ENCODE results near the gene THBS2.
"Not testable (repeated sequence)": the region's sequence is repeated elsewhere in the genome, so short reads cannot be mapped to it uniquely, and the experiment has no call there.

The THBS2 gene

DNA sequence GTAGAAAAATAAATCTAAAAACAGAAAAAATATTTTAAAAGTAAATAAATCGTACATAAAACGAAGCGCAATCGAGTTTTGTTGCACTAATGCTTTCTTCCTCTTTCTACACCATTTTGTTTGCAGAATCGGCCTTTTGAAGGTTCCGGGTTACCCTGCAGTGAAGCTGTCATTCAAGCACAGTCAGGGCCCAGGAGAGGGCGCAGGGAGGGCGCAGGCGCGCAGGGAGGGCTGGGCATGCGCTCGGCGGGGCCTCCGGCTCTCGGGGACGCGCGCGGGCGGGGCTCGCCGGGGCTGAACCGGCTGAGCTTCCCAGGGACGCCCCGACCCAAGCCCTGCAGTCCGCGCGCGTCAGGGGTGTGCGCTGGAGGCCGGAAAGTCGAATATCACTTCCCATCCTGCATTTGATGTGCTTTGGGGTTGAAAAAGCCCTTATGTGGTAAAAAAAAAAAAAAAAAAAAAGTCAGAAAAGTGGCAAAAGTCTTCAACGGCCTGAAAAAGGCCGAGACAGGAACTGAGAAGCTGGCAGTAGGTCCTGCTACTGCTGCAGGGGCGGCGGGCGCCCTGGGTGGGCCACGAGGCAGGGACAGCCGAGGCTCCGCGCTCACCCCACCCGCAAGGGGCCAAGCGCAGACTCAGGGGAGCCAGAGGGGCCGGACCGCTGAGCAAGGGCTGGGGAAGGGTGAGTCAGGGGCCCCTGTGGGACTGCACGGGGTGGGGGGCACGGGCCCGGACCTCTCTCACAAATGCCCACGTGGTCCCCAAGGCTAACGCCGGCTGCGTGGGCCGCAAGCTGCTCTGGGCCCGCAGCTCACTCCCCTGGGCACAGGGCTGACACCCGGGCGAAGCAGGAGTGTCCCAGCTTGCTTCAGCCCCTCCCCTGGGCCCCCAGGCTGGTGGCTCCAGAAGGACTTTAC, 40.5 kb downstream of the THBS2 start:
- no peaks in the 10 kb centered on the region for H3K9me3 ChIP-seq
- in situ Hi-C loops (cut with MboI; ENCODE audit: low sequenced_read_pairs) = no loop called here

DNA sequence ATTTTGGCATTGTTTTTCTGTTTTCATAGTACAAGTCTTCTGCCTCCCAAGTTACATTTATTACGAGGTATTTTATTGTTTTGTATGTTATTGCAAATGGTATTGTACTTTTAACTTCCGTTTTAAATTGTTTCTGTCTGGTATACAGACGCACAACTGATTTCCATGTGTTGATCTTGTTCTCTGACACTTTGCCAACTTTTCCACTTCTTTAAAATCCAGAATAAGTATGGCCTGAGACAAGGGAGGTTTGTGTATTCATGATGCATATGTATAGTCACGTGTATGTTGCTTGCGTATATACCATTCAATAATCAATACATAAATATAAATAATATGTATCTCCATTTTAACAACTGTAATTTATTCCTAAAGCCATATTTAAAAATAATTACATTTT, 41.2 kb downstream of the THBS2 start:
- no peak overlapping the region; the same call in 1 of the 2 replicates for H3K4me3 ChIP-seq
- peaks cover 8% of the 10 kb centered on the region for H3K4me1 ChIP-seq
- DNase-seq (ENCODE audit: low spot score in 2 of 2) = no peak
- in situ Hi-C loops (cut with MboI; ENCODE audit: low sequenced_read_pairs) = no loop called here
- H3K27me3 ChIP-seq (ENCODE audit: low read depth) = no peaks in the 10 kb centered on the region
- no peaks in the 10 kb centered on the region for H3K36me3 ChIP-seq (replicated peaks)
- H3K9me3 ChIP-seq = no peaks in the 10 kb centered on the region

More for the DNA sequence above, 40.5 kb downstream of the THBS2 start:
- DNase-seq (ENCODE audit: low spot score in 2 of 2) = peak; percentile 84 to 91
- no peaks in the 10 kb centered on the region for H3K27me3 ChIP-seq (ENCODE audit: low read depth)
- peaks cover 8% of the 10 kb centered on the region for H3K4me1 ChIP-seq
- H3K4me3 ChIP-seq = peak overlapping the region; percentile 8; the same call in 1 of the 2 replicates
- no peaks in the 10 kb centered on the region for H3K36me3 ChIP-seq (replicated peaks)

DNA sequence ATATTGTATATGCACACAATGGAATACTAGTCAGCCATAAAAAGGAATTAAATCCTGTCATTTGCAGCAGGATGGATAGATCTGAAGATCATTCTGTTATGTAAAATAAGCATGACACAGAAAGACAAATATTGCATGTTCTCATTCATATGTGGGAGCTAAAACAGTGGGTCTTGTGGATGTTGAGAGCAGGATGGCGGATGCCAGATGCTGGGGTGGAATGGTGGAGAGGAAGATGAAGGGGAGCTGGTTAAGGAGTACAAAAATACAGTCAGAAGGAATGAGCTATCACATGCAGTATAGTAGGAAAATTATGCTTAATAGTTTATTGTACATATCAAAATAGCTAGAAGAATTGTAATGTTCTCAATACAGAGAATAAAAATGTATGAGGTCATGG, 41.8 kb downstream of the THBS2 start:
- H3K4me1 ChIP-seq = peaks cover 8% of the 10 kb centered on the region
- in situ Hi-C loops (cut with MboI; ENCODE audit: low sequenced_read_pairs) = no loop called here
- DNase-seq (ENCODE audit: low spot score in 2 of 2) = no peak
- H3K36me3 ChIP-seq (replicated peaks) = no peaks in the 10 kb centered on the region
- no peak overlapping the region for H3K4me3 ChIP-seq
- no peaks in the 10 kb centered on the region for H3K27me3 ChIP-seq (ENCODE audit: low read depth)
- no peaks in the 10 kb centered on the region for H3K9me3 ChIP-seq

DNA sequence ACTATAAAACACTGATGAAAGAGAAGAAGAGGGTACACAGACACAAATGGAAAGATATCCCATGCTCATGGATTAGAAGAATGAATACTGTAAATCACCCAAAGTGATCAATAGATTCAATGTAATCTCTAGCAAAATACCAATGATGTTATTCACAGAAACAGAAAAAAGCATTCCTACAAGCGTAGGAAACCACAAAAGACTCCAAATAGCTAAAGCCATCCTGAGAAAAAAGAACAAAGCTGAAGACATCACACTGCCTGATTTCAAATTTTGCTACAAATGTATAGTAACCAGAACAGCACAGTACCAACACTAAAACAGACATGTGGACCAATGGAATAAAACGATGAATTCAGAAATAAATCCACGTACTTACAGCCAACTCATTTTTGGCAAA, 43.0 kb downstream of the THBS2 start:
- Histone ChIP-seq H3K27me3 (ENCODE audit: low read depth) (no peaks in the 10 kb centered on the region), H3K4me3 (no peak overlapping the region), H3K9me3 (no peaks in the 10 kb centered on the region), H3K36me3 (replicated peaks) (no peaks in the 10 kb centered on the region), H3K4me1 (peaks cover 8% of the 10 kb centered on the region)
- DNase-seq (ENCODE audit: low spot score in 2 of 2) = no peak
- in situ Hi-C loops (cut with MboI; ENCODE audit: low sequenced_read_pairs) = no loop called here

DNA sequence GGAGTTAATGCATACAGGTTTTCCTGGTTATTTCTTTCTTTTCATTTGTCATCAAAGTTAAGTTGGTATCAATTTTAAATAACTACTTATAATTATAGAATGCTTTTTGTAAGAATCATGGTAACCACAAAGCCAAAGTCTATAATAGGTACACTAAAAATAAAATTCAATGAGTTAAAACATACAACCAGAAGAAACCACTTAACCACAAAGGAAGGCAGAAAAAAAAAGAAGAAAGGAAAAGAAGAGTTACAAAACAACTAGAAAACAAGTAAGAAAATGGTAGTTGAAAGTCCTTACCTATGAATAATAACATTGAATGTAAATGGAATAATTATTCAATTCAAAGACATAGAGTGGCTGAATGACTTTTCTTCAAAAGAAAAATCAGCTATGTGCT, 45.6 kb downstream of the THBS2 start:
- H3K4me3 ChIP-seq = no peak overlapping the region
- H3K9me3 ChIP-seq = no peaks in the 10 kb centered on the region
- DNase-seq (ENCODE audit: low spot score in 2 of 2) = no peak
- H3K36me3 ChIP-seq (replicated peaks) = no peaks in the 10 kb centered on the region
- in situ Hi-C loops (cut with MboI; ENCODE audit: low sequenced_read_pairs) = no loop called here
- H3K4me1 ChIP-seq = peaks cover 5% of the 10 kb centered on the region
- H3K27me3 ChIP-seq (ENCODE audit: low read depth) = no peaks in the 10 kb centered on the region

DNA sequence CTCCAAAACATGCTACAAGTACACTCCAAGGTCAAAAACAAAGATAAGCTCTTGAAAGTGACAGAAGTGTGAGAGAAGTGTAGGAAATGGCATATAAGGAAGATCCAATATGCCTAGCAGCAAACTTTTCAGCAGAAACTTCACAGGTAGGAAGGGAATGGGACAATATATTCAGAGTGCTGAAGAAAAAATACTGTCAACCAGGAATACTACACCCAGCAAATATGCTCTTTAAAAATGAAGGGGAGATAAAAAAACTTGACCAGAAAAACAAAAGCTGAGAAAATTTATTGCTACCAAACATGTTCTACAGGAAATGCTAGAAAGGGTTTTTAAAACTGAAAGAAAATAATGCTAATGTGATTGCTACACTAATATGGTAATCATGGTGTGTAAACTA, 46.2 kb downstream of the THBS2 start:
- no peak for DNase-seq (ENCODE audit: low spot score in 2 of 2)
- H3K36me3 ChIP-seq (replicated peaks) = no peaks in the 10 kb centered on the region
- no peak overlapping the region for H3K4me3 ChIP-seq
- in situ Hi-C loops (cut with MboI; ENCODE audit: low sequenced_read_pairs) = no loop called here
- H3K27me3 ChIP-seq (ENCODE audit: low read depth) = no peaks in the 10 kb centered on the region
- H3K9me3 ChIP-seq = no peaks in the 10 kb centered on the region
- H3K4me1 ChIP-seq = peaks cover 2% of the 10 kb centered on the region

DNA sequence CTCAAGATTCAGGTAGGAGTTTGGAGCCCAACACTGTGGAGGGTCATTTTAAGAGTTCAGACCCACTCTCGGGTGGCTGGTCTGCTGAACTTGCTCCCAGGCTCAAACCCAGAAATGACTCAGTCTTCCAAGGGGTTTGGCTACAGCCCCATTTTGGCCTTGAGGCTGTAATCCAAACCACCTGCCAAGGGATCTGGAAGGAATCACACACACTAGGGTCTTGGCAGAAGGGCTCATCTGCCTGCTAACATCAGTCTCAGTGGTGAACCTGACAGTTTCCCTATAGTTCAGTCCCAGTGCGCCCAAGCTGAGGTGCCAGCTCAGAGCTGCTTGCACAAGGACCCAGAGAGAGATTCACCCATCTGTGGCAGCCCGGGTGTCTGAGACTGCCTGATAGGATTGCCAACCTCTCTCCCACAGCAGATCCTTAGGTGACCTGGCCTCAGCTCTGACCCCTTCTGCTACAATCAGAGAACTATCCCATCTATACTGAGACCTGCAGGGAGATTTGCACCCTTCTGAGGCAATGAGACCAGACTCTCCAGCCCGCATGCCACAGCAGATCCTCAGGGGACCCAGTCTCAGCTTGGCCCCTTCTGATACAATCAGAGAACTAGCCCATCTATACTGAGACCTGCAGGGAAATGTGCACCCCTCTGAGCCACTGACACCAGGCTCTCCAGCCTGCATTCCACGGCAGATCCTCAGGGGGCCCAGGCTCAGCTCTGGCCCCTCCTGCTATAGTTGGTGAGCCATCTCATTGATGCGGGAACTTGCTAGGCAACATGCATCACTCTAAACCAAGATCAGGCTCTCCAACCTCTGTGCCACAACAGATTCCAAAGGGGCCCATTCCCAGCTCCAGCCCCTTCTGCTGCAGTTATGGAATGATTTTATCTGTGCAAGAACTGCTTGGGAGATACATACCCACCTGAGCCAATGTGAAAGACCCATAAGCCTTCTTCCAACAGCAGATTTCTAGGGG, 48.2 kb downstream of the THBS2 start:
- DNase-seq (ENCODE audit: low spot score in 2 of 2) = no peak
- no peaks in the 10 kb centered on the region for H3K36me3 ChIP-seq (replicated peaks)
- no peak overlapping the region for H3K4me3 ChIP-seq
- H3K9me3 ChIP-seq = no peaks in the 10 kb centered on the region
- in situ Hi-C loops (cut with MboI; ENCODE audit: low sequenced_read_pairs) = no loop called here
- no peaks in the 10 kb centered on the region for H3K27me3 ChIP-seq (ENCODE audit: low read depth)
- no peaks in the 10 kb centered on the region for H3K4me1 ChIP-seq

DNA sequence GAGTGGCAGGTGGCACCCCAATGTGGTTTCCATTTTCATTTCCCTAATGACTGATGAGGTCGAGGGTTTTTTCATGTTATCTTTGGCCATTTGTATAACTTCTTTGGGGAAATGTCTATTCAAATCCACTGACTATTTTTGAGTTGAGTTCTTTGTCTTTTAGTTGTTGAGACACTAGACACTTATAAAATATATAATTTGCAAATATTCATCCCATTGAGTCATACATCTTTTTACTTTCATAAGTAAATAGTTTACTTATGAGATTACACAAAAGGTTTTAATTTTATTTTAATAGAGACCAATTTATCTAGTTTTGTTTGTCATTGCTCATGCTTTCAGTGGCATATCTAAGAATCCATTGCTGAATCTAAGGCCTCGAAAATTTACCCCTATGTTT, 49.5 kb downstream of the THBS2 start:
- no peaks in the 10 kb centered on the region for H3K4me1 ChIP-seq
- H3K9me3 ChIP-seq = no peaks in the 10 kb centered on the region
- DNase-seq (ENCODE audit: low spot score in 2 of 2) = no peak
- H3K27me3 ChIP-seq (ENCODE audit: low read depth) = no peaks in the 10 kb centered on the region
- H3K36me3 ChIP-seq (replicated peaks) = no peaks in the 10 kb centered on the region
- no peak overlapping the region for H3K4me3 ChIP-seq
- in situ Hi-C loops (cut with MboI; ENCODE audit: low sequenced_read_pairs) = no loop called here

DNA sequence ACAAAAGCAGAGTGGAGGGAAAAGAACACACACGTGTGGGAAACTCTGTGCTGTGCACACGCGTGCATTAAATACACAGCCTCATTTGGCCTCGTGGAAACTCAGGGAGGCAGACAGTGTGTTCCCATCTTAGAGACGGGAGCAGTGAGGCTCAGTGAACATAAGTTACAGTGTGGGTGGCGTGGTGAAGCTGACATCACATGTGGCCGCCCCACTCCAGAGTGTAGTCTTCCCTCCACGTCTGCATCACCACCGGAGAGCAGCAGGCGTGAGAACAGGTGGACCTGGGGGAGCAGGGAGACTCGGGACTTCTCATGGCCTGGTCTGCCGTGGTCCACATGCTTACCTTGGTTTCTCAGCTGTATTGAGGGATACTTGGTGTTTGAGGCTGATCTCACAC, 51.7 kb downstream of the THBS2 start:
- no peak for DNase-seq (ENCODE audit: low spot score in 2 of 2)
- no peaks in the 10 kb centered on the region for H3K27me3 ChIP-seq (ENCODE audit: low read depth)
- no peaks in the 10 kb centered on the region for H3K9me3 ChIP-seq
- H3K4me3 ChIP-seq = no peak overlapping the region
- in situ Hi-C loops (cut with MboI; ENCODE audit: low sequenced_read_pairs) = no loop called here
- no peaks in the 10 kb centered on the region for H3K4me1 ChIP-seq
- no peaks in the 10 kb centered on the region for H3K36me3 ChIP-seq (replicated peaks)

DNA sequence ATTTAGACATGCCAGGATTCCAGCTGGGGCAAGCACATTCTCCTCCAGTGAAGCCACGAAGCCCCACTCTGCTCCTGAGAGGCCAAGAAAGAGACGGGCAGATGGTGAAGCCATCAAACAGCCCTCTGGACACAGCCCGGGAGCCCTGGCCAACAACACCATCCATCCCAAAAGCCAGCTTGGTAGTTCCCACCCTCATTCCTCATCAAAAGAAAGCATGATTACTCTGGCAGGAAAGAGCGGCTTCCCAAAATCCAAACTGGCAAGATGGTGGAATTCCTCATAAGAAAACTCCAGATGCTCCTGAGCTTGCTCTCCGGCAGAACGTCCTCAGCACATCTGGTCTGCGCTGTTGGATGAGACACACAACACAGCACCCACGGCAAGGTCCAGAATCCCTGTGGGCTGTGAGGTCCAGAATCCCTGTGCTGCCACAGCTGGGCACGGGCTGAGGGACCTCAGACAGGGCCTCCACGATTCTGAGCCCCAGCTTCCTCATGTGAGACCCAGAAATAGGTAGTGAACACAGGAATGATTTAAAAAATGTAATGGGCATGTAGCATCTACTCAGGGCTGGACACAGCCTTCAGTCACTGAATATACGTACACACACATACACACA, 52.6 kb downstream of the THBS2 start:
- in situ Hi-C loops (cut with MboI; ENCODE audit: low sequenced_read_pairs) = no loop called here
- no peaks in the 10 kb centered on the region for H3K4me1 ChIP-seq

DNA sequence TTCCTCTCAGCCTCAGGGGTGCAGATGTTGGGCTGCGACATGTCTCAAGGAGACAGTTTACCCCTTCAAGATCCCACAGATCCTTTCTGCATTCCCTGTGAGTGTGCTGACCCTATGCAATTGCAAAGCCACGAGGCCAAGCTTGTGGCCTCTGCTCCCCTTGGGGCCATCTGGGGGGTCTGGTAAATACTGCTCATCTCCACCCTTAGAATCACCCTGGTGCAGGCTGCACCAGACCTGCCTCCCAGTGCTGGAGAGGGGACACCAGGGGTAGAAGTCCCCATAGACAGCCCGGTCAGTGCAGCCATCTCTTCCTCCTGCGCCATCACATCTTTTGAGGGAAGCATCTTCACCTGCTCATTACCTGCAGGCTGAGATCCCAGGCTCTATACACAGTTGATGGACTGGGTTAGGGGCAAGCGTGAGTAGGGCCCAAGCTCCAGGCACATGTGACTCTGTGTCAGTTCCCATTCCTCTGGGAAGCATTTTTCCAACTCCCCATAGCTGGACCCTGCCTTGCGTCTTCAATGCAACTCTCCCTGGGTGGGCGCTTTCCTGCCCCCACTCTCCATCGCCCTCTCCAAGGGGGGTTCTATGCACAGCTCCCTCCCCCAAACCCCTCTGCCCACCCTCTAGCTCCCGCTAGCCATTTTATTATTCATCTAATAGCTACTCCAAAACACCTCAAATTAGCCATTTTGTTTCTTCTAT, 53.9 kb downstream of the THBS2 start:
- Histone ChIP-seq H3K36me3 (replicated peaks) (no peaks in the 10 kb centered on the region), H3K4me1 (no peaks in the 10 kb centered on the region), H3K4me3 (no peak overlapping the region), H3K27me3 (ENCODE audit: low read depth) (no peaks in the 10 kb centered on the region), H3K9me3 (no peaks in the 10 kb centered on the region)
- in situ Hi-C loops (cut with MboI; ENCODE audit: low sequenced_read_pairs) = no loop called here
- DNase-seq (ENCODE audit: low spot score in 2 of 2) = no peak

More for the DNA sequence above, 52.6 kb downstream of the THBS2 start:
- Histone ChIP-seq H3K9me3 (no peaks in the 10 kb centered on the region), H3K27me3 (ENCODE audit: low read depth) (no peaks in the 10 kb centered on the region), H3K4me3 (no peak overlapping the region), H3K36me3 (replicated peaks) (no peaks in the 10 kb centered on the region)
- no peak for DNase-seq (ENCODE audit: low spot score in 2 of 2)

DNA sequence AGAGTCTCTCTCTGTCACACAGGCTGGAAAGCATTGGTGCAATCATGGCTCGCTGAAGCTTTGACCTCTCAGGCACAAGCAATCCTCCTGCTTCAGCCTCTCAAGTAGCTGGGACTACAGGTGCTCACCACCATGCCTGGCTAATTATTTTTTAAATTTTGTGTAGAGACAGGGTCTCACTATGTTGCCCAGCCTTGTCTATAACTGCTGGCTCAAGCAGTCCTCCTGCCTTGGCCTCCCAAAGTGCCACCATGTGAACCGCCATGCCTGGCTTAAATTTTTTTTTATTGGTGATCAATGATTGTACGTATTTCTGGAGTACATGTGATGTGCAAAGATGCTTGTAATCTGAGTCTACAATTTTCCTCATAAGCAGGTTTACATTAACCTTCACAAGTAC, 54.8 kb downstream of the THBS2 start:
- no peak for DNase-seq (ENCODE audit: low spot score in 2 of 2)
- no peaks in the 10 kb centered on the region for H3K4me1 ChIP-seq
- H3K4me3 ChIP-seq = no peak overlapping the region
- H3K9me3 ChIP-seq = no peaks in the 10 kb centered on the region
- H3K27me3 ChIP-seq (ENCODE audit: low read depth) = no peaks in the 10 kb centered on the region
- H3K36me3 ChIP-seq (replicated peaks) = no peaks in the 10 kb centered on the region
- in situ Hi-C loops (cut with MboI; ENCODE audit: low sequenced_read_pairs) = no loop called here

DNA sequence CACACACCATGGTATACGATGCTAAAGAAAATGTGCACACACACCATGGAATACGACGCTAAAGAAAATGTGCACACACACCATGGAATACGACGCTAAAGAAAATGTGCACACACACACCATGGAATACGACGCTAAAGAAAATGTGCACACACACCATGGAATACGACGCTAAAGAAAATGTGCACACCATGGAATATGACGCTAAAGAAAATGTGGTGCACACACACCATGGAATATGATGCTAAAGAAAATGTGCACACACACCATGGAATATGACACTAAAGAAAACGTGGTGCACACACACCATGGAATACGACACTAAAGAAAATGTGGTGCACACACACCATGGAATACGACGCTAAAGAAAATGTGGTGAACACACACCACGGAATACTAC, 55.7 kb downstream of the THBS2 start:
- H3K4me3 ChIP-seq; H3K9me3 ChIP-seq; H3K27me3 ChIP-seq (ENCODE audit: low read depth); H3K4me1 ChIP-seq; in situ Hi-C loops (cut with MboI; ENCODE audit: low sequenced_read_pairs); DNase-seq (ENCODE audit: low spot score in 2 of 2); H3K36me3 ChIP-seq (replicated peaks): not testable (repeated sequence)
